NCI-H446 treated with DMSO at 0.1 percent for 48 hours (cell line): ENCODE data around the gene PIPOX.
"Not testable (repeated sequence)": the region's sequence is repeated elsewhere in the genome, so short reads cannot be mapped to it uniquely, and the experiment has no call there.

ENCODE experiments used
- DNase-seq: peaks from one replicate; lab custom pipeline; 2025; lab: John Stamatoyannopoulos, UW

PIPOX gene

GRCh38 chr17:29076722-29077121, 33.8 kb downstream of the PIPOX start:
- no peak for DNase-seq

GRCh38 chr17:29077320-29077719, 34.4 kb downstream of the PIPOX start:
- no peak for DNase-seq

GRCh38 chr17:29078183-29079045, 35.5 kb downstream of the PIPOX start:
- DNase-seq, result no peak

GRCh38 chr17:29079433-29079832, 36.5 kb downstream of the PIPOX start:
- no peak for DNase-seq

GRCh38 chr17:29079887-29080286, 36.9 kb downstream of the PIPOX start:
- no peak for DNase-seq

- no peak for DNase-seq
Observed at GRCh38 chr17:29080323-29080722, 37.4 kb downstream of the PIPOX start.

DNA sequence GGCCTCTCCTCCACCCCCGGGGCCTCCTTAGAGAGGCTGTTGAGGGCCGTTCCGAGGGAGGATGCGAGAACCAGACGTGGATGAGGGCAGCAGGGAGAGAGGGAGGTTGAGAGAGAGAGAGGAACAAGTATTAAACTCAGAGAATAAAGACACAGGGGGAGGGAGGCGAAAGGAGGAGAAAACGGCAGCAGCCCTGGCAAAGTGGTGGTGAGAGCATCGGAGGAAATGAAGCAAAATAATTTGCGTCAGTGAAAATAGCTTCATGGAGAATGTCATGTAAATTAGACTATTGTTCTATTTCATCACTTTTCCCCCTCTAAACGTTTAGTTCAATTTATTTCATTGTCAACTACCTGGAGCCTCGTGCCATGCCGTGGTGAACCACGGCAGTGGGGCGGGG, 38.0 kb downstream of the PIPOX start:
- DNase-seq, result no peak

DNA sequence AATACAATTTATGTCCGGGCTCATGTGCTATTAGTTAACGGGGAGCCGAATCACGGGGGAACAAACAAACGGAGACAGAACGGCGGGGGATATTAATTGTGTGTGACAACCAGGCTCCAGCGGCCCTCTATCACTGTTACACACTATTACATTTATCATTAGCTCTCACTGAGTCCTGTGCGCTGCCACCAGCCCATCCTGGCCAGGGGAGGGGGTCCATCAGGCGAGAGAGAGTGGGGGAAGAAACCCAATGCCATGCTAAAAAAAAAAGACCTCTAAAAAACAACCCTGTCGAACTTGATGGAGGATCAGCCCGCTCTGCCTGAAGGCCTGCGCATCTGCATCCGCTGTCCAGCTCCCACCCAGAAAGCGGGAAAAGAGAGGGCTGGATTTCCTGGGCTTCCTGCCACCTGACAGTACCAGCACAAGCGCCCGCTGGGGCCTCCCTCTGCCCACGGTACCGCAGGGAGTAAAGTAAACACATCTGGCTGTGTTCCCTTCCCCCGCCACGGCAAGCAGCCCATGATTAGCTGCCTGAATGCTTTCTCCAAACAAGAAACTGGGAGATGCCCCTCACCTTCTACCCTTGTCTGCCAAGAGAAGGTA, 41.7 kb downstream of the PIPOX start:
- DNase-seq, result peak; percentile 19

DNA sequence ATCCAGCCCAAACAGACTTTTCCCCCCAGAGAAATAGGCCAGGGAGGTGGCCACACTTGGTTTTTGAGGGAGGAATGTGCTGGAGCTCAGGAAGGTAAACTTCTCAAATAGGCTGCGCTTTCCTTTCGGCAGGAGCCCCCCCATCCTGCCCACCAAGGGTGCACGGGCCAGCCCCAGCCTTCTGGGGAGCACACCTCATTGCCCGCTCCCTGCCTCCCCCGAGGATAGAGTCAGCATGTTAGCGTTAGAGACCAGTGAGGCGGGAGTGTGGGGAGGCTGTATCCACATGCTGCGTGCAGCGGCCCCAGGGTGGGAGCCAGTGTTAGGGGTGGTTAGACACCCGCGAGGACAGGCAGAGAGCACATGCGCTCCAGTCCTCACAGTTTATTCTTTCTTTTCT, 42.3 kb downstream of the PIPOX start:
- no peak for DNase-seq

GRCh38 chr17:29086628-29087332, 43.8 kb downstream of the PIPOX start:
- DNase-seq, result no peak

- not testable (repeated sequence) for DNase-seq
Observed at GRCh38 chr17:29088782-29089181, 45.8 kb downstream of the PIPOX start.

DNA sequence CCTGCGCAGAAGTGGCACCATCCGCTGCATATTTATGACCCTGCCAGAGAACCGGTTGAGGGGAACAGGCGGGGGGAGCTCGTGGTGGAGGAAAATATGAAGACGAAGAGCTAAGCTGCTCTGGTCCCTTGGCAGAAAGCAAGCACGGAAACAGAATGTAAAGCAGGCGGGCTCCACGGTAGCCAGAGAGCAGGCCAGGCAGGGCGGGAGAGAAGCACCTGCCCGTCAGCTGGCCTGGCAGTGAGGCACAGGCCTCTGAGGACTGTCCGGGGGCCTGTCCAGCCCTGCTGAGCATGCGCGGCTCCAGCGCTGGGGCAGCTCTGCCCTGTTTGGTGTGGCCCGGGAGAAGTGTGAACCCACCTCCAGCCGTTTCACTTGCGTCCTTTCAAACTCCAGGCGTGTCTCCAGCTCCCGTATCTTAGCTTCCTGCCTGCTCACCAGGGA, 46.7 kb downstream of the PIPOX start:
- DNase-seq, result no peak

DNA sequence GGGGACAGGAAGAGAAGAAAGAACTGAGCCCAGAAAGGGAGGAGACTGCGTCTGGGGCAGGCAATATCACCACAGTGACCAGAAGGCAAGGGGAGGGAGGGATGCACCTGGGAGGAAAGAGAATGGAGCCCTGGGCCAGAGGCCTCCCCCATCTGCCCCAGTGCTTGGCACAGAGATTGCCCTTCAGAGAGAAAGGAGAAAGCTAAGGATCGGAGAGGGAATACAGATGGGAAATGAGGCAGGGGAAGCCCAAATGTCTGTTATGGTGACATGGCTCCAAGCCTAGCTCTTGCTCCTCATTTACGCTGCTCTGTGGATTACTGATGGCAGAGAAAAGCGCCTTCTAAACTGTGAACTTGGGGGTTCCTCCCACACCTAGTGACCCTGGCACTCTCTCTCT, 47.2 kb downstream of the PIPOX start:
- no peak for DNase-seq

DNA sequence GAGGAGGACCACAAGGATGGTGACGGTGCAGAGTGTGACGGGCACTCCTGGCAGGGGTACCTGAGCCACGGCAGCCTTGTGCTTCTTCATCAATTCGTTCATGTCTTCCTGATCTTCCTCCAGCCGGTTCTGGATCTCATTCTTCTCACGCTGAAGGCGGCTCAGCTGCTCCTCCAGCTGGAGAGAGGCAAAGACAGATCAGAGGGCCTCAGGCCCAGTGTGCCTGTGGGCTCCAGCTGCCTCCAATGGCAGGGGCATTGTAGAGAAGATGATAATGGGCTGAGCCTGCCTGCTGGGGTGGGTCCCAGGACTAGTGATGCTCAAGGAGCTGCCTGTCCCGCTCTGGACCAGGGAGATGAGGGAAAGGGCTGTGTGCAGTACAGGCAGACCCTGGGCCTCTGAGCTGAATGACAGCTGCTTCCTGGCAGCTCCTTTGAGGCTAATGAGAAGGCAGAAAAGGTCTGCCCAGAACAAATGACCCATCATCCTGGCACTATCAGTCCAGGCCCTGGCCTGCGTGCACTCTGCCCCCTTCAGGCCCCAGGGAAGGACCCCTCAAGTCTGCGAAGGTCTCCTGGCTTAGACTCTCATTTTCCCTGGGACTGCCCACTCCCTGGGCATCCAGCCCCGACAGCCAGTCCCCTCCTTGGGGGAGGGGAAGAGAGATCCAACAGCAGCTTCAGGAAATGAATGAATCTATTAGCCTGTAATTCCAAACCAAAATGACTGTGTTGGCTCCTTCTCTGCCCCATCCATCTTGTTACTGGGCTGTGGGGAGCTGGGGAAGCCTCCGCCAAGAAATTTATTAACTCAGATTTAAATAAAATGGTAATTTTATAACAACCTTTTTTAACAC, 48.0 kb downstream of the PIPOX start:
- DNase-seq, result no peak

DNA sequence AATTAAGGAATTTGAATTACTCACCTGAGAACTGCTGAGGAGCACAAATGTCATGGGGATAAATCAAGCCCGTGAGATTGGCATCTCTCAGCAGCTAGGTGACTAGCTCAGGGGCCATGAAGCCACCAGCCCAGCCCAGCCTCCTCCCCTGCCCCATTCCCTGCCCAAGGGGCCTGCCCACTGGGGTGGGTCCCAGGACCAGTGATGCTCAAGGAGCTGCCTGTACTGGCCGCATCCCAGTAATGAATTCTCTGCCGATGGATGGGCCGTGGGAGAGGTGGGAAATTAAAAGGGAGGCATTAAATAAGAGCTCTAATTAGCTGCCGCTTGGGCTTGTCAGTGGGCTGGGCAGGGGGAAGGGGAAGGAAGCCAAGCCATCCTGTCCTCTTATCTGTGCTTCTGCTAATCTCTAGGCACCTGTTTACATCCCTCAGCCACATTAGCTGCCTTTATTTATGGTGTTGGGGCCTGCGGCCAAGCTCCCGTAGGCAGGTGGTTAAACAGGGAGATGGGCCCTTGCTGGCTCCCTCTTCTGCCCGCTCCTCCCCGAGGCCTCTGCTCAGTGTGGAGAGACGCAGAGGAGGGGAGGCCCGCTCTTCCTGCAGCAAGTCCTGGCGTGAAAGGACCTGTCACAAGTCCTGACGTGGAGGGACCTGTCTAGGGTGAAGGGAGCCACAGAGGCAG, 48.8 kb downstream of the PIPOX start:
- DNase-seq, result no peak

GRCh38 chr17:29093090-29093871, 50.3 kb downstream of the PIPOX start:
- no peak for DNase-seq

DNA sequence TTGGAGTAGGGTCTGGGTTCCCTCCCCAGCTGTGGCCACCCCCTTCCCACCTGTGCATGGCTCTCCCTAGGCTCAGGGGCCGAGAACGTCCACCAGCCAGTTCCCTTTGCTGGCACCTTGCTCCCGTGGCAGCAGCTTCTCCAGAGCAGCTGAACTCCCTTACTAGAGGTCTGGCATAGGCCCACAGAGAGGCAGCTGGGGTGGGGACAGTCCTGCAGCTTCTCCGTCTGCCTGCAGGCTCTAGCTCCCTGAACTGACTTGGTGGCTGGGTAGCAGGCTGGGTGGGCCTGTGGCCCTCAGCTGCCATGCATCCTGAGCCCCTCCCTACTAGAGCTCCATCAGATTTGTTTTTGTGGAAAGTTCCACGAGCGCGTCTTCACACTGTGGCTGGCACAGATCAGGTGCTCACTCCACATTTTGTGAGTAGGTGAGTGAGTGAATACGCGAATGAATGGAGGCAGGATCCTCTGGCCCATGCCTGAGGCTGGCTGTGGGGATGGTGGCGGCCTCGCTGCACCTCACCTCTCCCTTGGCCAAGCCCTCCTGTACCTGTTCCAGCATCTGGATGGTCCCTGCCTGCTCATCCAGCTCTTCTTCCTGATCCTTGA, 51.3 kb downstream of the PIPOX start:
- DNase-seq, result no peak

GRCh38 chr17:29095439-29095838, 52.5 kb downstream of the PIPOX start:
- no peak for DNase-seq

DNA sequence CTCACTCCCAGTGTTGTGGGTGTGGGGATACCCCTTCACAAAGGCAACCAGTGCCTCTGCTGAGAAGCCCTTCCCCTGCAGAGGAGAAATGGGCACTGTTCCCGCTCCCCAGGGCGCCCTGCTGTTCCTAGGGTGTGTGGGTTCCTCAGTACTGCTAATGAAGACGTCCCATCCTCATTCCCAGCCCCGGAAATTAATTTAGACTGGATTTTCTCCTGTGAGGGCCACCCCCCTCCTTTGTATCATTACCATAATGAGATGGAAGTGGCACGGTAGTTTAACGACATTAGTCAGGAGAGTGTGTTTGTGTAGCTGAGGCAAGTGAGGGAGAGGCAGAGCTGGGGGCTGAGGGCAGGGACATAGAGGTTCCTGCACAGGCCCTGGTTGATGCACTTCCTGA, 53.2 kb downstream of the PIPOX start:
- DNase-seq, result no peak

DNA sequence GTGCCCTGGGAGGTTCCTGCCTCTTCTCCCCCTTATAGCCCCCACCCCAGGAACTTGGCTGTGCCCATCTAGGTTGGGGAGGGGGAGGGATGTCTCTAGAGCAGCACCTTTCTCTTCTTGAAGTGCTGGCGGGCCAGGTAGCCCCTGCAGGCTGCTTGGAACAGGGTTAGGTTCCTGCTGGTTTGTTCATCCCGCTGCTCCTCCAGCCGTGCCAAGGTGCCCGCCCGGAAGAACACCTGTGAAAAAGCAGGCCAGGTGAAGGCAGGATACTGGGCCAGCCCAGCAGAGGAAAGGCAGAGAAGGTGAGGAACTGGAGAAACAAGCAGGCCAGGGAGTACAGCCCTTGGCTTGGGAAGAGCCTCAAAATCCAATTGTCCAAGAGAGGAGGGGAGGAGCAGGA, 56.6 kb downstream of the PIPOX start:
- no peak for DNase-seq
